K562 (cell line): Measurements from ENCODE around the gene PRRC2A. TPM values are rescaled to one million over a fixed set of nuclear protein-coding genes. Genes with fewer than 3 reads are reported as not detected.

ENCODE experiments used
- DPF2 ChIP-seq: fragments of 450-650 bp; IDR thresholded peaks from 2 replicates; pipeline ENCODE4 v1.6.1; 2016
- FOS ChIP-seq: IDR thresholded peaks from 3 replicates; pipeline ENCODE4 v1.6.1; 2011; ENCODE audit not compliant: insufficient read length; ENCODE audit errors: extremely low read depth
- HCFC1 ChIP-seq: IDR thresholded peaks from 2 replicates; pipeline ENCODE4 v1.6.1; 2012; ENCODE audit warnings: low read depth, low read length, improper control_type of control experiment
- ILK ChIP-seq: fragments of 450-650 bp; IDR thresholded peaks from 2 replicates; pipeline ENCODE4 v1.6.1; 2016; ENCODE audit warnings: missing genetic modification characterization, low read depth, mild to moderate bottlenecking, missing compliant biosample characterization, moderate library complexity, borderline replicate concordance
- MAFF ChIP-seq: IDR thresholded peaks from 2 replicates; pipeline ENCODE4 v1.6.1; 2012; ENCODE audit warnings: low read length, improper control_type of control experiment
- MCM3 ChIP-seq: fragments of 450-650 bp; IDR thresholded peaks from 2 replicates; pipeline ENCODE4 v1.6.1; 2016
- NFYB ChIP-seq: IDR thresholded peaks from 2 replicates; pipeline ENCODE4 v1.6.1; 2011; ENCODE audit warnings: mild to moderate bottlenecking, moderate library complexity; ENCODE audit not compliant: insufficient read length; ENCODE audit errors: extremely low read depth
- PTTG1 ChIP-seq: fragments of 450-650 bp; IDR thresholded peaks from 2 replicates; pipeline ENCODE4 v1.6.1; 2016; ENCODE audit warnings: low read depth, mild to moderate bottlenecking, missing genetic modification characterization, missing compliant biosample characterization
- RBM22 ChIP-seq: fragments of 200-400 bp; formaldehyde crosslinking; IDR thresholded peaks from 2 replicates; pipeline ENCODE4 v1.6.1; 2018; ENCODE audit warnings: low read length, low read depth; ENCODE audit not compliant: poor library complexity, severe bottlenecking
- SIRT6 ChIP-seq: IDR thresholded peaks from one replicate; pipeline ENCODE4 v1.6.1; 2012; ENCODE audit warnings: low read depth, mild to moderate bottlenecking, control low read depth, inconsistent platforms, low read length, moderate library complexity
- TGIF2 ChIP-seq: sonication (generic); formaldehyde crosslinking; IDR thresholded peaks from 2 replicates; pipeline ENCODE4 v1.8.1; 2022; ENCODE audit warnings: mild to moderate bottlenecking, missing genetic modification reagents, moderate library complexity
- ZNF785 ChIP-seq: fragments of 250-450 bp; sonication (Bioruptor Pico); IDR thresholded peaks from 2 replicates; pipeline ENCODE4 v1.4.0; 2020; ENCODE audit warnings: mild to moderate bottlenecking
- polyA plus RNA-seq, 8 experiments: library from polyadenylated mRNA; depleted of rRNA in 4 of 8; stranded (reverse) in 5 of 8; unstranded in 3 of 8; fragments of >200 nt; fragmentation: Nextera tagmentation in 2 of 8; fragmentation: Illumina TruSeq in 1 of 8; extraction: Ambion mirVana in 2 of 8; extraction: Trizol in 1 of 8; gene quantifications; 2 replicates each; pipeline versions ENCODE4 v1.2.1 to v1.2.3, GENCODE V29; 2011 to 2014; ENCODE audit warnings: inconsistent platforms in 1 of 8, missing spikeins in 1 of 8
- total RNA-seq, 7 experiments: library from RNA; depleted of rRNA in 6 of 7; stranded (reverse); fragments of >200 nt in 6 of 7; fragmentation: Illumina TruSeq in 2 of 7; extraction: Trizol in 2 of 7; gene quantifications; 2 replicates each; pipeline versions ENCODE4 v1.2.1 to v1.2.3, GENCODE V29; 2011 to 2021; ENCODE audit warnings: low replicate concordance in 1 of 7
- TF ChIP-seq, protein P1 (sequence below): fragments of 450-650 bp; formaldehyde crosslinking; IDR thresholded peaks from 2 replicates; pipeline ENCODE4 v1.4.0; 2020; ENCODE audit warnings: mild to moderate bottlenecking, moderate library complexity
- TF ChIP-seq, protein P2 (sequence below): IDR thresholded peaks from 2 replicates; pipeline ENCODE4 v1.6.1; 2011; ENCODE audit not compliant: insufficient read length; ENCODE audit errors: extremely low read depth
- TF ChIP-seq, protein P3 (sequence below): fragments of 450-650 bp; IDR thresholded peaks from 2 replicates; pipeline ENCODE4 v1.6.1; 2014; ENCODE audit warnings: low read depth, mild to moderate bottlenecking, moderate library complexity, borderline replicate concordance
- TF ChIP-seq, protein P4 (sequence below): fragments of 450-650 bp; IDR thresholded peaks from 2 replicates; pipeline ENCODE4 v1.6.1; 2016; ENCODE audit warnings: low read depth, mild to moderate bottlenecking, moderate library complexity
- TF ChIP-seq, protein P5 (sequence below): fragments of 250-450 bp; sonication (Bioruptor Pico); IDR thresholded peaks from 2 replicates; pipeline ENCODE4 v1.6.1; 2021; ENCODE audit warnings: mild to moderate bottlenecking
- TF ChIP-seq, protein P6 (sequence below): fragments of 250-450 bp; sonication (Bioruptor Pico); IDR thresholded peaks from 2 replicates; pipeline ENCODE4 v1.5.0; 2021; ENCODE audit warnings: mild to moderate bottlenecking, moderate library complexity

PRRC2A gene
- total and polyA plus RNA-seq, 9 of the 15 experiments (the other 6 are each of a cell fraction or from before 2014, with no cell fraction given), result 1.0 to 332 (median 63.0) TPM

DNA sequence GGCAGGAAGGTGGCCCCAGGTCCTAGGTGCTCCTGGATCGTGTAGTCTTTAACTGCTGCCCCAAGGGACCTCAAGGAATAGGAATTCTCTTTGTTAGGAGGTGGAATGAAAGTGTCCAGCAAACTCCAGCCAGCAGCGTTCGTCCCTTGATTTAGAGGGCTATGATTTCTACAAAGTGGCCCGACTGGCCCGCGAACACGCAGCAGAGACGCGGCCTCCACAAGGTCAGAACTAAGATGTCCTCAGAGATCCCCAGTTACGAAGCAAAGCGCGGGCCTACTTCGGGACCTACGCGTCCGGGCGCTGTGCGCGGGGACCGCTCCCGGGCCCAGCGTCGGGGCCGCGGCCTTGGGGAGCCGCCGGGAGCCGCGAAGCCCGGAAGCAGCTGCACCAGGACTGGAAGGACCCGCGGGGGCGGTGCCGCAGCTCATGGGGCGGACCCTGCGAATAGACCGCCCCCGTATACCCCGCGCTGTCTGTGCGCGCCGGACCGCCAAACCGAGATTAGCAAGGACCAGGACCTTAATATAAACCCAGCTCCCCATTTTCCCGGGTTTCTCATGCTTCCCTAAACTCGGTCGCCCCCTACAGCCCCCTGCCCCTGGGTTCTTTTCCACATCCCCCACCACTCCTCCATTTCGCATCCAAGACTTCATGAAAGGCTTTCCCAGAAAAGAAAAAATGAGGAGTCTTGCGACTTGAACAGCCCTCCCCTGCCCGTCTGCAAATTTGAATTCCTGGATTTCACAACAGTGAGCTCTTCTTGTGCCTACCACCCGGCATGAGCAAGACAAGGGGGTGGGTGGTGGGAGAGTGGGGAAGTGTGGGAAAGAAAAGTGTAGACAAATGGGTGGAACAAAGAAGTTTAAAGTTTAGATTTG is 40.1 kb downstream of the PRRC2A start, which contains the start of gene C6orf47 (continued):
- TF ChIP-seq RBM22 (peak; percentile 95), MCM3 (no peak), SIRT6 (no peak), DPF2 (peak; percentile 63), FOS (no peak), MAFF (no peak), PTTG1 (tag) (no peak), TGIF2 (peak; percentile 80; the same call in 1 of the 2 replicates), NFYB (no peak), HCFC1 (peak; percentile 64), ZNF785 (CRISPR knock-in tag) (no peak), ILK (tag) (no peak)
- TF ChIP-seq, protein P1, sequence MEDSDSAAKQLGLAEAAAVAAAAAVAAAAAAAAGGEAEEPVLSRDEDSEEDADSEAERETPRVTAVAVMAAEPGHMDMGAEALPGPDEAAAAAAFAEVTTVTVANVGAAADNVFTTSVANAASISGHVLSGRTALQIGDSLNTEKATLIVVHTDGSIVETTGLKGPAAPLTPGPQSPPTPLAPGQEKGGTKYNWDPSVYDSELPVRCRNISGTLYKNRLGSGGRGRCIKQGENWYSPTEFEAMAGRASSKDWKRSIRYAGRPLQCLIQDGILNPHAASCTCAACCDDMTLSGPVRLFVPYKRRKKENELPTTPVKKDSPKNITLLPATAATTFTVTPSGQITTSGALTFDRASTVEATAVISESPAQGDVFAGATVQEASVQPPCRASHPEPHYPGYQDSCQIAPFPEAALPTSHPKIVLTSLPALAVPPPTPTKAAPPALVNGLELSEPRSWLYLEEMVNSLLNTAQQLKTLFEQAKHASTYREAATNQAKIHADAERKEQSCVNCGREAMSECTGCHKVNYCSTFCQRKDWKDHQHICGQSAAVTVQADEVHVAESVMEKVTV, result peak; percentile 4; the same call in 1 of the 2 replicates
- TF ChIP-seq, protein P2, sequence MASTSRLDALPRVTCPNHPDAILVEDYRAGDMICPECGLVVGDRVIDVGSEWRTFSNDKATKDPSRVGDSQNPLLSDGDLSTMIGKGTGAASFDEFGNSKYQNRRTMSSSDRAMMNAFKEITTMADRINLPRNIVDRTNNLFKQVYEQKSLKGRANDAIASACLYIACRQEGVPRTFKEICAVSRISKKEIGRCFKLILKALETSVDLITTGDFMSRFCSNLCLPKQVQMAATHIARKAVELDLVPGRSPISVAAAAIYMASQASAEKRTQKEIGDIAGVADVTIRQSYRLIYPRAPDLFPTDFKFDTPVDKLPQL, result no peak
- TF ChIP-seq, protein P3, sequence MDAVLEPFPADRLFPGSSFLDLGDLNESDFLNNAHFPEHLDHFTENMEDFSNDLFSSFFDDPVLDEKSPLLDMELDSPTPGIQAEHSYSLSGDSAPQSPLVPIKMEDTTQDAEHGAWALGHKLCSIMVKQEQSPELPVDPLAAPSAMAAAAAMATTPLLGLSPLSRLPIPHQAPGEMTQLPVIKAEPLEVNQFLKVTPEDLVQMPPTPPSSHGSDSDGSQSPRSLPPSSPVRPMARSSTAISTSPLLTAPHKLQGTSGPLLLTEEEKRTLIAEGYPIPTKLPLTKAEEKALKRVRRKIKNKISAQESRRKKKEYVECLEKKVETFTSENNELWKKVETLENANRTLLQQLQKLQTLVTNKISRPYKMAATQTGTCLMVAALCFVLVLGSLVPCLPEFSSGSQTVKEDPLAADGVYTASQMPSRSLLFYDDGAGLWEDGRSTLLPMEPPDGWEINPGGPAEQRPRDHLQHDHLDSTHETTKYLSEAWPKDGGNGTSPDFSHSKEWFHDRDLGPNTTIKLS, result 0 out of 2 replicates have a peak, but pooled peaks have one; percentile 31
- TF ChIP-seq, protein P4, sequence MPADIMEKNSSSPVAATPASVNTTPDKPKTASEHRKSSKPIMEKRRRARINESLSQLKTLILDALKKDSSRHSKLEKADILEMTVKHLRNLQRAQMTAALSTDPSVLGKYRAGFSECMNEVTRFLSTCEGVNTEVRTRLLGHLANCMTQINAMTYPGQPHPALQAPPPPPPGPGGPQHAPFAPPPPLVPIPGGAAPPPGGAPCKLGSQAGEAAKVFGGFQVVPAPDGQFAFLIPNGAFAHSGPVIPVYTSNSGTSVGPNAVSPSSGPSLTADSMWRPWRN, result no peak
- TF ChIP-seq, protein P5, sequence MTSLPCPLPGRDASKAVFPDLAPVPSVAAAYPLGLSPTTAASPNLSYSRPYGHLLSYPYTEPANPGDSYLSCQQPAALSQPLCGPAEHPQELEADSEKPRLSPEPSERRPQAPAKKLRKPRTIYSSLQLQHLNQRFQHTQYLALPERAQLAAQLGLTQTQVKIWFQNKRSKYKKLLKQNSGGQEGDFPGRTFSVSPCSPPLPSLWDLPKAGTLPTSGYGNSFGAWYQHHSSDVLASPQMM (CRISPR knock-in tag), result 0 out of 2 replicates have a peak, but pooled peaks have one; percentile 13
- TF ChIP-seq, protein P6, sequence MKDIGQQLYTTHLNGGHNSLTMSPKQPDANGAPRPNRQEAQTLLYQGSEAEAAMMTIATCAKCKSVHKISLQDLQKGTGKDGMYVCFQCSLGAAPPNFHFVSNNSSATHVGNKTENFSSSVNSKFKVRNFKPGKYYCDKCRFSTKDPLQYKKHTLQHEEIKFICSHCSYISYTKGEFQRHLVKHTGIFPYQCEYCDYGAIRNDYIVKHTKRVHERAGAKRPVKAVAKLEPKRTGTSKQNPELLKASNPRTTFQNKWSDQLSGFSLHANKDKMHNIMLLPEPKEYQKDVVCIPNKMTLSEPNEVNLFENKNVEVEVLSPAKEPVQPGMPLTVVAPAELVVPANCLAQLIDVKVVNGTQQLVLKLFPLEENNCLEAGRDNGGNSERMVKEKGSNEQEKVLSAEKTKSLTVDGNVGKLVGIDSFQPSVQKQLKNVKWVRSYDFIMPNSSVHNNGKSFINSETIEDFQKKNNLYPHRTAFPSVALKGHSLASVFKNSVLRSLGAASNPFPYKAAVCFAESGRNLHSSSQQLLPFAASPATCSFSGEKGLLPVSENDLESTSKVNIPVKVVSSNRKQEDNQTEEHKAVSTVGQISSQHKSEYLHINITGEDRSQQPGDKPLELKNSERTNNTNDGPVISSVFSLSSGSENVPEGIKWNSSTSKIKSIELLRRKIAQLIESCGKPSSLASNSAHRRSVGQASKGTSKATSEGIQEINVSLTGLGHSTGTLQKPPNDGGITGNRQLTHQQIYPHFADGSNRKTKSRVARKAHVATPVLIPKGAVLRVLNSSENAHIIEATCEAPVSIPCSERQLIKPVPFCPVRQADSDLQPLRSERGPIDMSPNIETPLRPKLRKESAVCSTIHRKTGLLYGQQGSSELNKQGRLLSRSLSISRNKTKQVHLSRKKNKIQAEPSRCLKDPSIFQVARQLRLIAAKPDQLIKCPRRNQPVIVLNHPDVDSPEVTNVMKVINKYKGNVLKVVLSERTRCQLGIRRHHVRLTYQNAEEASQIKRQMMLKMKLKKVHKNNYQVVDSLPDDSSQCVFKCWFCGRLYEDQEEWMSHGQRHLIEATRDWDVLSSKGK (CRISPR knock-in tag), result peak; percentile 72; the same call in 1 of the 2 replicates
